ENCODE measurements around the gene GRIK2. TPM values are rescaled to one million over a fixed set of nuclear protein-coding genes. Genes with fewer than 3 reads are reported as not detected.

GRIK2 gene
- total RNA-seq, 1 experiment from 2014 or later: 0.55 TPM

DNA sequence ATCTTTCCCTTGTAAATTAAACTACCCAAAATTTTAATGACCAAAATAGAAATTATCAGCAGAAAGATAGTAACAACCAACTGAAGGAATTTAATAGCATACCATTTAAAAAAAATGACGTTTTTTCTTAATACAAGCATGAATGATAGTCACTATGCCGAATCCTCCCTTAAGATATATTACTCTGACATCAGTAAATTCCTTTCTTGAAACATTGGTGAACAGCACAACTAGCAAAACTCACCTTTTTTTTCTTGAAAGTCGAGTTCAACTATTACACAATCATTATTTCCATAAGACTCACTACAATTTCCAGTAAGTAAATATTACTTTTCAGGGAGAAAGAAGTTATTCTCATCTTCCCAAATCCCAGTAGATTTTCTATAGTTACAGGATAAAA lies 433.2 kb downstream of the GRIK2 start:
- BruUV-seq (replicated peaks): no TSS peak
- intact Hi-C loops (cut with micrococcal nuclease): no loop called here
- no peaks in the 10 kb centered on the region for H4K20me1 ChIP-seq (ENCODE audit: low read length)
- no peaks in the 10 kb centered on the region for H3K9me2 ChIP-seq (replicated peaks; ENCODE audit: low read length)
- no peaks in the 10 kb centered on the region for H3K4me1 ChIP-seq (ENCODE audit: insufficient read depth, low read length)
- no peak overlapping the region for H3K9ac ChIP-seq (ENCODE audit: low read length)
- DNase-seq: no peak
- ChIA-PET POLR2A (ENCODE audit: unreplicated experiment) (no interaction called here), CTCF (no interaction called here)
- no peaks in the 10 kb centered on the region for H3K36me3 ChIP-seq (ENCODE audit: low read depth, low read length)
- H3F3A ChIP-seq (ENCODE audit: low read length, unreplicated experiment): no peaks in the 10 kb centered on the region
- H2AFZ ChIP-seq (ENCODE audit: low read length): no peak overlapping the region
- H3K9me3 ChIP-seq (ENCODE audit: low read length): no peaks in the 10 kb centered on the region
- H3K4me2 ChIP-seq (ENCODE audit: low read length): no peak overlapping the region
- ATAC-seq: no peak
- no peak overlapping the region for H3K4me3 ChIP-seq (ENCODE audit: low read length)
- no peaks in the 10 kb centered on the region for H3K27me3 ChIP-seq (ENCODE audit: low read length)
- no peak overlapping the region for H3K27ac ChIP-seq (ENCODE audit: low read length)
- TF ChIP-seq EZH2phosphoT487 (IDR thresholded peaks at IDR 0.05; ENCODE audit: borderline replicate concordance, low read length) (no peak), EZH2 (IDR thresholded peaks at IDR 0.05; ENCODE audit: low read length, unreplicated experiment) (no peak)
- TF ChIP-seq, protein P1, sequence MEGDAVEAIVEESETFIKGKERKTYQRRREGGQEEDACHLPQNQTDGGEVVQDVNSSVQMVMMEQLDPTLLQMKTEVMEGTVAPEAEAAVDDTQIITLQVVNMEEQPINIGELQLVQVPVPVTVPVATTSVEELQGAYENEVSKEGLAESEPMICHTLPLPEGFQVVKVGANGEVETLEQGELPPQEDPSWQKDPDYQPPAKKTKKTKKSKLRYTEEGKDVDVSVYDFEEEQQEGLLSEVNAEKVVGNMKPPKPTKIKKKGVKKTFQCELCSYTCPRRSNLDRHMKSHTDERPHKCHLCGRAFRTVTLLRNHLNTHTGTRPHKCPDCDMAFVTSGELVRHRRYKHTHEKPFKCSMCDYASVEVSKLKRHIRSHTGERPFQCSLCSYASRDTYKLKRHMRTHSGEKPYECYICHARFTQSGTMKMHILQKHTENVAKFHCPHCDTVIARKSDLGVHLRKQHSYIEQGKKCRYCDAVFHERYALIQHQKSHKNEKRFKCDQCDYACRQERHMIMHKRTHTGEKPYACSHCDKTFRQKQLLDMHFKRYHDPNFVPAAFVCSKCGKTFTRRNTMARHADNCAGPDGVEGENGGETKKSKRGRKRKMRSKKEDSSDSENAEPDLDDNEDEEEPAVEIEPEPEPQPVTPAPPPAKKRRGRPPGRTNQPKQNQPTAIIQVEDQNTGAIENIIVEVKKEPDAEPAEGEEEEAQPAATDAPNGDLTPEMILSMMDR (conservative IDR thresholded peaks at IDR 0.05; ENCODE audit: low read depth, low read length): no peak
- no peaks in the 10 kb centered on the region for H3K79me2 ChIP-seq (ENCODE audit: low read length)

DNA sequence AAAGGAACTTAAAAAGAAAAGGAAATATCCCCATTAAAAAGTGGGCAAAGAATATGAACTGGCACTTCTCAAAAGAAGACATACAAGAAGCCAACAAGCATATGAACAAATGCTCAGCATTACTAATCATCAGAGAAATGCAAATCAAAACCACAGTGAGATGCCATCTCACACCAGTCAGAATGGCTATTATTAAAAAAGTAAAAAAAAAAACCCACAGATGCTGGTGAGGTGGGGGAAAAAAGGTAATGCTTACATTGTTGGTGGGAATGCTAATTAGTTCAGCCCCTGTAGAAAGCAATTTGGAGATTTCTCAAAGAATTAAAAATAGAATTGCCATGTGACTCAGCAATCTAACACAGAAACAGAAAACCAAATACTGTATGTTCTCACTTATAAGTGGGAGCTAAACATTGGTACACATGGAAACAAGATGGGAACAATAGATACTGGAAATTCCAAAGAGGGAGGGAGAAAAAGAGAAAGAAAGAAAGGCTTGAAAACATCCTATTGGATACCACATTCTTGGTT lies 437.1 kb downstream of the GRIK2 start:
- H3K9me3 ChIP-seq (ENCODE audit: low read length): no peaks in the 10 kb centered on the region
- ChIA-PET POLR2A (ENCODE audit: unreplicated experiment) (no interaction called here), CTCF (no interaction called here)
- no peak overlapping the region for H3K4me3 ChIP-seq (ENCODE audit: low read length)
- H3K27me3 ChIP-seq (ENCODE audit: low read length): no peaks in the 10 kb centered on the region
- H2AFZ ChIP-seq (ENCODE audit: low read length): no peak overlapping the region
- no peaks in the 10 kb centered on the region for H3K79me2 ChIP-seq (ENCODE audit: low read length)
- BruUV-seq (replicated peaks): no TSS peak
- intact Hi-C loops (cut with micrococcal nuclease): no loop called here
- H3F3A ChIP-seq (ENCODE audit: low read length, unreplicated experiment): no peaks in the 10 kb centered on the region
- no peak overlapping the region for H3K9ac ChIP-seq (ENCODE audit: low read length)
- no peaks in the 10 kb centered on the region for H3K4me1 ChIP-seq (ENCODE audit: insufficient read depth, low read length)
- no peak for DNase-seq
- no peak overlapping the region for H3K27ac ChIP-seq (ENCODE audit: low read length)
- H3K4me2 ChIP-seq (ENCODE audit: low read length): no peak overlapping the region
- H3K36me3 ChIP-seq (ENCODE audit: low read depth, low read length): no peaks in the 10 kb centered on the region
- no peak for TF ChIP-seq EZH2phosphoT487 (IDR thresholded peaks at IDR 0.05; ENCODE audit: borderline replicate concordance, low read length)
- TF ChIP-seq, protein P1 (conservative IDR thresholded peaks at IDR 0.05; ENCODE audit: low read depth, low read length): no peak
- TF ChIP-seq EZH2 (IDR thresholded peaks at IDR 0.05; ENCODE audit: low read length, unreplicated experiment): no peak
- no peaks in the 10 kb centered on the region for H3K9me2 ChIP-seq (replicated peaks; ENCODE audit: low read length)
- no peak for ATAC-seq
- no peaks in the 10 kb centered on the region for H4K20me1 ChIP-seq (ENCODE audit: low read length)

DNA sequence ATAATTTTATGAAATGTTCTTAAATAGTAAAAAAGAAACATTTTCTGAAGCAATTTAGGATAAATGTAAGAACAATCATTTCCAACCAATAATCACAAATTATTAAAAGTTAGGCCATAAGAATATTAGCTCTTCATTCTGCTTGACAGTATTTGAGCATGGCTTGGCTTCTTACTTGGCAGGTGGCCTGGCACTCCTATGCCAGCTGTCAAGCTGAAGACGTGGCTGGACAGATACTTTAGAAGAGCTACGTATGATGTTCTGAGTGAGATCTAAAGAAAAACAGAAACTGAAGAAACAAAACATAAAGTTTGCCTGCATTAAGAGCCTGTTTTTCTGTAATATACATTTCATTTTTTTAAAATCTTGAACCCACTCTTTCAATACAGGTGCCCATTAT lies 438.9 kb downstream of the GRIK2 start:
- DNase-seq (no peak), ATAC-seq (no peak)
- Histone ChIP-seq H3K4me2 (ENCODE audit: low read length) (no peak overlapping the region), H3K9ac (ENCODE audit: low read length) (no peak overlapping the region), H2AFZ (ENCODE audit: low read length) (no peak overlapping the region), H3K79me2 (ENCODE audit: low read length) (no peaks in the 10 kb centered on the region), H3F3A (ENCODE audit: low read length, unreplicated experiment) (no peaks in the 10 kb centered on the region), H3K27ac (ENCODE audit: low read length) (no peak overlapping the region), H3K27me3 (ENCODE audit: low read length) (no peaks in the 10 kb centered on the region), H3K9me2 (replicated peaks; ENCODE audit: low read length) (no peaks in the 10 kb centered on the region), H3K4me3 (ENCODE audit: low read length) (no peak overlapping the region), H4K20me1 (ENCODE audit: low read length) (no peaks in the 10 kb centered on the region), H3K4me1 (ENCODE audit: insufficient read depth, low read length) (no peaks in the 10 kb centered on the region), H3K36me3 (ENCODE audit: low read depth, low read length) (no peaks in the 10 kb centered on the region), H3K9me3 (ENCODE audit: low read length) (no peaks in the 10 kb centered on the region)
- TF ChIP-seq EZH2phosphoT487 (IDR thresholded peaks at IDR 0.05; ENCODE audit: borderline replicate concordance, low read length) (no peak), EZH2 (IDR thresholded peaks at IDR 0.05; ENCODE audit: low read length, unreplicated experiment) (no peak)
- TF ChIP-seq, protein P1 (conservative IDR thresholded peaks at IDR 0.05; ENCODE audit: low read depth, low read length): no peak
- intact Hi-C loops (cut with micrococcal nuclease): no loop called here
- POLR2A ChIA-PET (ENCODE audit: unreplicated experiment): no interaction called here
- BruUV-seq (replicated peaks): no TSS peak
- CTCF ChIA-PET: no interaction called here
